Erythroblast (primary cell): ENCODE data around the gene DDX25.

Experiments
- DNase-seq, 2 experiments: peaks; one replicate each; lab custom pipeline; 2025; lab: John Stamatoyannopoulos, UW
- GATA1 ChIP-seq: IDR thresholded peaks from 2 replicates; pipeline ENCODE4 v1.6.1; 2011; ENCODE audit warnings: low read depth, mild to moderate bottlenecking, control low read depth, low read length, moderate library complexity
- POLR2A ChIP-seq: IDR thresholded peaks from 2 replicates; pipeline ENCODE4 v1.6.1; 2011; ENCODE audit warnings: mild to moderate bottlenecking, low read length

Gene DDX25

GRCh38 chr11:125923012-125923579 lies 18.8 kb downstream of the DDX25 start:
- peak; percentile 62 to 80 for DNase-seq
- TF ChIP-seq GATA1 (no peak), POLR2A (no peak)

DNA sequence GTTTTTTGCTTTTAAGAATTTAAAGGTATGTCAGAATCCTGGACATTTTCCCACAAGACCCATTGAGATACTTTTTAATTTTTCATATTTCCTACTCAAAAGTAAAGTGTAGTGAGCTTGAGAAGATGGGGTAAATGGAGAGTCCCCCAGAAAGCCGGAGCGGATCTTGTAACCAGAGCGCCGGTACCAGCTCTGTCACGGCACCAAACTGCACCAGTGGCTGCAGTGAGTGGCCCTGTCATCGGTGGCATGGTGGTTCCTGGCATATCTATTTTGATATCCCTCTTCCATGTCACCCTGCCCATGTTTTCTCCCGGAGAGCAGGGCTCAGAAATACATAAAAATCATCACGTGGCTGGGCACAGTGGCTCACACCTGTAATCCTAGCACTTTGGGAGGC lies 19.3 kb downstream of the DDX25 start:
- DNase-seq, result no peak
- TF ChIP-seq GATA1 (no peak), POLR2A (no peak)

DNA sequence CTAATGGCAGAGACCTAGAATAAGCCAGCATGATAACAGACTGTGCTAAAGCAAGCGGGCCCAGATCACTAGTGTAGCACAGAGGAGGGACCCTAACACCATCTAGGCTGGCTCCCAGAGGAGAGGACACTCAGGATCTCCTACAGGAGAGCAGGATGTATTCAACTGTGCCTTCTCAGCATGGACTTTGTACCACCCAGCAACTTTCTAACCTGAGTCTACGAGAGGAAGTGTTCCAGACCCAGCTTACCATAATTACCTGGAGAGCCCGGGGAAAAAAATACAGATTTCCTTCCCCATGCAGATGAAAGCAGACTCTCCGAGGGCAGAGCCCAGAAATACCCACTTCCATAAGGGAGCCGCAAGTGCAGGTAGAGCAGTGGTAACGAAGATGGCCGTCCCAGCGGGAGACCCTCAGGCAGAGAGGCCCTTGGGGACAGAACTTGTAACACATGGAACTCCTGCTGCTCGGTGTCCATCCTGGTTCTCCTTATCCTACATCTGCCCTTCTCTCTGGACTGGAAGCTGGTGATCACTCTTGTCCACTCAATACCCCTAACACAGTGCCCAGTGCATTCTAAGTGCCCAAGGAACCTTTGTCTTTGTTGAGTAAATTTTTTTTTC lies 20.2 kb downstream of the DDX25 start:
- TF ChIP-seq POLR2A (no peak), GATA1 (no peak)

DNA sequence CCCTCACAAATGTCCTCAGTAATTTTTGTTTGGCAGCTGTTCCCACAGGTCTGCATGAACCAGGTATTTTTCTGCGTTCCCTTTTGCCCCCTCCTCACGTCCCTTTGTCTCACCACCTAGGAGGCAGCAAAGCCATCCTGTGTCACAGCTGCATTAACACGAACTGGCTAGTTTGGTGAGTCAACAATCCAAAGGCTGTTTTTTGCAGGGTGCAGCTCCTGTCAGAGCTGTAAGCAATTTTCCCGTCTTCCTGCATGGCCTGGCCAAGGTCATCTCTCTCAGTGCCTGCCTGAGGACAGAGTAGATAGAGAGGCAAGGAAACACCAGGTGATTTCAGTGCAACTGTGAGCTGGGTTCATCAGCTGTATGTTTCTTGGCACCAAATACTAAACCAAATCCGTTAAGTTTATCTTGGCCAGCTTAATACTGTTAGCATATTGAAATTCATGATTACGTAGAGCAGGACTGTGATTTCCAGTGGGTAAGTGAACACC lies 21.0 kb downstream of the DDX25 start:
- no peak for DNase-seq
- TF ChIP-seq POLR2A (no peak), GATA1 (no peak)

More for the DNA sequence above, 20.2 kb downstream of the DDX25 start:
- no peak for DNase-seq

- TF ChIP-seq POLR2A, result no peak
- no peak for TF ChIP-seq GATA1
- no peak for DNase-seq
Measured at GRCh38 chr11:125925804-125926203, 21.5 kb downstream of the DDX25 start.

DNA sequence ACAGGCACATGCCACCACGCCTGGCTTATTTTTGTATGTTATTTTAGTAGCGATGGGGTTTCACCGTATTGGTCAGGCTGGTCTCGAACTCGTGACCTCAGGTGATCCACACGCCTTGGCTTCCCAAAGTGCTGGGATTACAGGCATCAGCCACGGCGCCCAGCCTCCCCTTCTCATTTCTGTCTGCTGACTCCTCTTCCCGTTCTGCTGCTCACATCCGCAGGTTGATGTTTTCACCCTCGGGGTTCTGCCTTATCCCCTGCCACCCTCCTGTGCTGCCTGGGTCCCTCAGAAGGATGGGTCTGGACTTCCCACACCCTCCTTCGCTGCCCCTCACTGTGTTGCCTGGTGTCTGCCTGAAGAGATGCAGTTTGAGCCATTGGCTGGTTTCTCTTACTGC lies 22.4 kb downstream of the DDX25 start:
- no peak for DNase-seq
- TF ChIP-seq POLR2A, result no peak
- no peak for TF ChIP-seq GATA1

DNA sequence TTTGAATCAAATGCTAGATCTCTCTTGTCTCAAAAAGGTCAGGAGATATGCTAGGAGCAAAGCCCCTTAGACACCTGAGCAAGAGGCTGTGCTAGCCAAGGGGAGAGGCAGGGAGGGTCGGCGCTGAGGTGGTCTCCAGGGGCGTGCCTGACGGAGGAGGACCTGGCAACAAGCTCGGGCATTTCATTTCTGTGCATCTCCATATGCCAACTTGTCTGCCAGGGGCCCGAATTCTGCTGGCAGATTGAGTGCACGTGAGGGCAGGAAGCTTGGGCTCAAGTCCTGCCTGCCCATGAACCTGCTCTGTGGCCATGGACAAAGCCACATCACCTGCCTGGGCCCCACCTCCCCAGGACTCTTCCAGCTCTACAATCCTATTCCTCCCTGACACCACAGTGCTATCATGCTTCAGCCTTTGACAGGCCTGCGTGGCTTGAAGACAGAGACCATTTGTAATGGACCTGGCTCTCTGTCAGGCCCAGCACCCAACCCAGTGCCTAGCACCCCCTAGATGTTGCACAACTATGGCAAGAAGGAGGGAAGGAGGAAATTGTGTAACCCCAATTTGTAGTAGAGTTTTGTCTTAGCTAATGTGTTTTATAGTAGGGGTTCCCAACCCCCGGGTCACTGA lies 25.3 kb downstream of the DDX25 start:
- TF ChIP-seq GATA1, result no peak
- no peak for TF ChIP-seq POLR2A
- DNase-seq, result no peak

DNA sequence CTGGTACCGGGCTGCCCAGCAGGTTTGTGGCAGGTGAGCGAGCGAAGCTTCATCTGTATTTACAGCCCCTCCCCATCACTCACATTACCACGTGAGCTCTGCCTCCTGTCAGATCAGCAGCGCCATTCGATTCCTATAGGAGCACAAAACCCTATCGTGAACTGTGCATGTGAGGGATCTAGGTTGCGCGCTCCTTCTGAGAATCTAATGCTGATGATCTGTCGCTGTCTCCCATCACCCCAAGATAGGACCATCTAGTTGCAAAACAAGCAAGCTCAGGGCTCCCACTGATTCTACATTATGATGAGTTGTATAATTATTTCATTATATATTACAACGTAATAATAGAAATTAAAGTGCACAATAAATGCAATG lies 25.8 kb downstream of the DDX25 start:
- TF ChIP-seq POLR2A (no peak), GATA1 (no peak)
- DNase-seq, result no peak

- TF ChIP-seq POLR2A, result no peak
- TF ChIP-seq GATA1, result no peak
- DNase-seq, result no peak
Measured at GRCh38 chr11:125931116-125931515, 26.8 kb downstream of the DDX25 start.

GRCh38 chr11:125931668-125932067 lies 27.4 kb downstream of the DDX25 start:
- no peak for DNase-seq
- no peak for TF ChIP-seq POLR2A
- no peak for TF ChIP-seq GATA1

DNA sequence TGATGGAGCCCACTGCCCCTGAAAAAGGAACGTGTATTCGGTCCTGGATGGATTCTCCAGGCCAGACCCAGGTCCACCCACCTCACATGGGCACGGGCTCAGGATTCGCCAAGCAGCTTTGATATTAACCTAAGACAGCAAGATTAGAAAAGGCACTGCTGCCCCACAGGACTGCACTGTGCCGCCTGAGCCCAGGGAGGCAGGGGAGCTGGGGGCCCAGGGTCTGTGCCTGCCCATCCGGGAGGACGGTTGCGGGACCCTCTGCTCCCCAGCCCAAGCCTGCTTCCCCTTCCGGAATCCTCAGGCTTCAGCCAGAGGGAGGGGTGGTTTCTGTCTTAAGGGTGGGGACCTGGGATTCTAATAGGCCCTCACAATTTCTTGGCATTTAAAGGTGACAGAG lies 28.0 kb downstream of the DDX25 start:
- TF ChIP-seq GATA1 (no peak), POLR2A (no peak)
- DNase-seq, result no peak

DNA sequence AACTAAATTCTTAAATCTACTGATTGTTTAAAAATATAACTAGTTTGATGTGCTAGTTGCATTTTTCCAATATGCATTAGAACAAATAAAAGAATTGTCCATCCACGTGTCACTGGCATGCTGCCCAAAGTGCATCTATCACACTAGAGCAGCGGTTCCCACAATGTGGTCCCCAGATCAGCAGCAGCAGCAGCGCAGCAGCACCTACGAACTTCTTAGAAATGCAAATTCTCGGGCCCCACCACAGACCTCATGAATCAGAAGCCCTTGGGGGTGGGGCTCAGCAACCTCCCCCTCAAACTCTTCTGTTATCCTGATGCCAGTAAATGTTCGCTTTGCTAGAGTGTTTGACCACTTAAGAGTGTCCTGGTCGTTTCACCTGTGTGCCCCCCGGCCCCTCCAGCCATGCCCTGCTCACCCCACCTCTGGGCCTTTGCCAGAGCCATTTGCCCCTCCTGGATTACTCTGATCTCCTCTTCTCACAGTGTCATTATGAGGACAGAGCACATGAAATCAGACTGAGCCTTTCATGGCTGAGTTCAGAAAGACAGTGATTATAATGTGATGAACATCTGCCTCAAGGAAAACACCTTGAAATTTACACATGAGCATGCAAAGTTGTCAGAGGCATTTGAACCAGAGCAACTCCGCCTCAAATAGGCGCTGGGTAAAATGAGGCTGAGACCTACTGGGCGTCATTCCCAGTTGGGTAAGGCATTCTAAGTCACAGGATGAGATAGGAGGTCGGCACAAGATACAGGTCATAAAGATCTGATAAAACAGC lies 28.9 kb downstream of the DDX25 start:
- no peak for DNase-seq
- TF ChIP-seq GATA1, result no peak
- TF ChIP-seq POLR2A, result no peak

DNA sequence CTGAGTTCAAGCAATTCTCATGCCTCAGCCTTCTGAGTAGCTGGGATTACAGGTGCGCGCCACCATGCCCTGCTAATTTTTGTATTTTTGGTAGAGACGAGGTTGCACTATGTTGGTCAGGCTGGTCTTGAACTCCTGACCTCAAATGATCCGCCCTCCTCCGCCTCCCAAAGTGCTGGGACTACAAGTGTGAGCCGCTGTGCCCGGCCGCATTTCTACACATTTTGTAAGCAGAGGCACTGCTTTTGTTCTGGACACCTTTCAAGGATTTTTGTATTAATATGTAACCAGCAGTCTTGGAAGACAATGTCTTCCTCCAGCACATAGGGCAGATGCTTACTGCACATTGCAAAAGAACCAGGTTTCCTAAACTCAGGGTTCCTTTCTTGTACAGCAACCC lies 30.2 kb downstream of the DDX25 start:
- DNase-seq, result no peak
- TF ChIP-seq GATA1, result no peak
- TF ChIP-seq POLR2A, result no peak

GRCh38 chr11:125935056-125935455 lies 30.7 kb downstream of the DDX25 start:
- TF ChIP-seq POLR2A (no peak), GATA1 (no peak)
- no peak for DNase-seq

- TF ChIP-seq GATA1 (no peak), POLR2A (no peak)
- DNase-seq, result no peak
Measured at GRCh38 chr11:125935618-125936199, 31.4 kb downstream of the DDX25 start.
